Tibial artery (tissue), 4 donors: ENCODE results near the gene NPAS3.

Experiments used
- DNase-seq, 2 donors: peaks; one replicate each; pipeline ENCODE4 v3.0.0-alpha.2; 2019
- H3K27ac ChIP-seq, 2 donors: fragments of 200-600 bp; sonication (generic) in 1 of 2; 1 replicate in 1 of 2; 2 replicates in 1 of 2; pipeline ENCODE4 v1.5.1; 2018 to 2019; ENCODE audit warnings: mild to moderate bottlenecking in 1 of 2
- H3K27me3 ChIP-seq, 2 donors: fragments of 200-600 bp; sonication (generic) in 1 of 2; one replicate each; pipeline versions ENCODE4 v1.5.1 to v1.6.0; 2016 to 2019
- H3K36me3 ChIP-seq, 3 donors: fragments of 200-600 bp; sonication (generic) in 2 of 3; one replicate each; pipeline ENCODE4 v1.5.1; 2016 to 2019; ENCODE audit warnings: mild to moderate bottlenecking in 2 of 3
- H3K4me1 ChIP-seq, 4 donors: fragments of 200-600 bp; sonication (generic) in 2 of 4; 1 replicate in 3 of 4; 2 replicates in 1 of 4; pipeline ENCODE4 v1.5.1; 2016 to 2019
- H3K4me3 ChIP-seq, 2 donors: fragments of 200-600 bp; sonication (generic) in 1 of 2; 1 replicate in 1 of 2; 2 replicates in 1 of 2; pipeline ENCODE4 v1.5.1; 2018 to 2019; ENCODE audit warnings: mild to moderate bottlenecking in 2 of 2
- H3K9me3 ChIP-seq, 3 donors: fragments of 200-600 bp; sonication (generic) in 1 of 3; one replicate each; pipeline ENCODE4 v1.5.1; 2016 to 2019
- CTCF ChIP-seq, 2 experiments: fragments of 200-600 bp in 1 of 2; fragments of 450-650 bp in 1 of 2; IDR thresholded peaks; one replicate each; pipeline ENCODE4 v1.5.1; 2017 to 2019; ENCODE audit warnings: antibody characterized with exemption in 2 of 2, mild to moderate bottlenecking in 1 of 2, moderate library complexity in 1 of 2
- intact Hi-C: fragments of 100-400 bp; cut with DNase I; formaldehyde crosslinking; loops from one replicate; pipeline ENCODE4 v1.15.0; 2023; ENCODE audit warnings: low total_unique reads

Gene NPAS3

DNA sequence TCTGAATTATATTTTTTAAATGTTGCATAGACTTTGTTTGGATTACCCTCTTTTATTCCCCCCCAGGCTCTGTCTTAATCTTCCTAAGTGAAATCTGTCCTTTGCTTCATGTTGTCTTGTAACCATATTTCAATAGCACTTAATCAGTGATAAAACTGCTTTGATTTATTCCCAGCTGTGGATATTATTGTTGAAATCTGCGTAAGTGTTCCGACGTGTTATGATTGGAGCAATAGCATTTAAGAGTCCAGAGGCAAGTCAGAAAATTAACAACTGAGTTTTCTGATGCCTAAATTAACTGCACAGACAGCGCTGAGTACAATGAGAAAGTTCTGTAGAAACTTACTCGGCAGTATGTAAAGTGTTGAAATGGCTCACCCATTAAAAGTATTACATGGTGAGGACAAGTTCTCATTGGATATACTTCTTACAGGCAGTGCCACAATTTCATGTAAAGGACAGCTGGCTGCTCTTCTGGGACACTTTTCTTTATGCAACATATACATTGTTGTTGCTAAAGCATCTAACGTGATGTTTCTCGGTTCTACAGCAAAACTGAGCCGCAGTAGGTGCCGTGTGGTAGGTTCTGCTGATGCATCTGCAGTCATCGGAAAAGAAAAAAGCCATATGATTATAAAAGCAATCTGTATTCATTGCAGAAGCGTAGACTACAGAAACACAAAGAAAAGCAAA, 511.2 kb downstream of the NPAS3 start:
- H3K4me1 ChIP-seq, result peaks cover 0 to 14% (median 0%) of the 10 kb centered on the region in 4 donors
- intact Hi-C loops, result no loop called here
- no peak overlapping the region for H3K4me3 ChIP-seq
- H3K27me3 ChIP-seq, result no peaks in the 10 kb centered on the region
- H3K9me3 ChIP-seq, result no peaks in the 10 kb centered on the region
- no peak for TF ChIP-seq CTCF (IDR thresholded peaks at IDR 0.05)
- no peak for DNase-seq
- no peaks in the 10 kb centered on the region for H3K36me3 ChIP-seq
- H3K27ac ChIP-seq, result no peak overlapping the region

- intact Hi-C loops, result no loop called here
- DNase-seq, result no peak
- Histone ChIP-seq H3K36me3 (no peaks in the 10 kb centered on the region), H3K4me3 (no peak overlapping the region), H3K27me3 (no peaks in the 10 kb centered on the region), H3K27ac (no peak overlapping the region), H3K4me1 (peaks cover 0 to 14% (median 0%) of the 10 kb centered on the region in 4 donors), H3K9me3 (no peaks in the 10 kb centered on the region)
- TF ChIP-seq CTCF (IDR thresholded peaks at IDR 0.05), result no peak
Observed at GRCh38 chr14:33450416-33450815, 511.7 kb downstream of the NPAS3 start.

DNA sequence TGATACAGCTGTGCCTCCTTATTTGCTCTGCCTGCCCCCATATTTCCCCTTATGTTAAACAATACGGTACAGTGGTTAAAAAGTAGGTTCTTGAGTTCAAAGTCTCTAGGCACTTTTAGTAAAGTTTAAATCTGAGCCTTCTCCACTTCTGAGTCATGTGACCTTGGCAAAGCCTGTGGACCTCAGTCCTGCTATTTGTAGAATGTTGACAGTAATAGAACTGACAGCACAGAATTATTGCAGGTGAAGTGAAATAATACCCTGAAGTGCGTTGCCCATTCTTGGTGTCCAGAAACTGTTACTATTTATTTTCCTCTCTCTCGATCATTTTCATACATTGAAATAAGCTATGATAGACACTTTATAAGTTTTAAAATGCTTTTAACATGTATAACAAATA, 512.5 kb downstream of the NPAS3 start:
- intact Hi-C loops, result no loop called here
- Histone ChIP-seq H3K4me1 (peaks cover 0 to 14% (median 0%) of the 10 kb centered on the region in 4 donors), H3K27me3 (no peaks in the 10 kb centered on the region), H3K36me3 (no peaks in the 10 kb centered on the region), H3K4me3 (no peak overlapping the region), H3K27ac (no peak overlapping the region), H3K9me3 (no peaks in the 10 kb centered on the region)
- no peak for TF ChIP-seq CTCF (IDR thresholded peaks at IDR 0.05)
- no peak for DNase-seq

DNA sequence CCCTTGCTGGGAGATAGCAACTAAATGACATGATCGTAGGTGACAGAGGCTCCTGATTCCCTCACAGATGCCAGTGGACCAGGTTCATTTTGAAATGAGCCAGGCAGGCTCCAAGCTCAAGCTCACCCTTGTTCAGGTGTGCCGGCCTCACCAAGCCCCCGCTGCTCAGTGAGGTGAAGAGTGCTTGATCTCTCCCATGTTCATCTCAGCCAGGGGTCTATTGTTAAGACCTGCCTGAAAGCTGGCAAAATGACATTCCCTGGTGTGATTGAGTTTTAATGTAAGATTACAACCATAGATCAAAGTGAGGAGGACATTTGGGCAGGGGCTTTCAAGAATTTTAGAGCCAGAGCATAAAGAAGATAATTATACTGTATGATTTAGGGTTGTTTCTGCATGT, 514.3 kb downstream of the NPAS3 start:
- intact Hi-C loops, result no loop called here
- Histone ChIP-seq H3K4me3 (no peak overlapping the region), H3K9me3 (no peaks in the 10 kb centered on the region), H3K4me1 (peaks cover 0 to 14% (median 0%) of the 10 kb centered on the region in 4 donors), H3K36me3 (no peaks in the 10 kb centered on the region), H3K27ac (no peak overlapping the region), H3K27me3 (no peaks in the 10 kb centered on the region)
- DNase-seq, result no peak
- TF ChIP-seq CTCF (IDR thresholded peaks at IDR 0.05), result no peak

GRCh38 chr14:33454022-33454595, 515.4 kb downstream of the NPAS3 start:
- Histone ChIP-seq H3K4me1 (peaks cover 0 to 16% (median 0%) of the 10 kb centered on the region in 4 donors), H3K4me3 (no peak overlapping the region), H3K9me3 (no peaks in the 10 kb centered on the region), H3K27ac (no peak overlapping the region), H3K27me3 (no peaks in the 10 kb centered on the region), H3K36me3 (no peaks in the 10 kb centered on the region)
- no peak for TF ChIP-seq CTCF (IDR thresholded peaks at IDR 0.05)
- no peak for DNase-seq
- intact Hi-C loops, result no loop called here
